Muscle of leg (tissue), 11 donors: Measurements from ENCODE around the gene ELAVL3. TPM values are rescaled to one million over a fixed set of nuclear protein-coding genes. Genes with fewer than 3 reads are reported as not detected.
"Not testable (repeated sequence)": the region's sequence is repeated elsewhere in the genome, so short reads cannot be mapped to it uniquely, and the experiment has no call there.

Experiments
- DNase-seq: peaks from one replicate; pipeline ENCODE4 v3.0.0; 2013
- H3K27ac ChIP-seq: one replicate; pipeline ENCODE4 v1.5.1; 2013; ENCODE audit warnings: mild to moderate bottlenecking, low read length, control low read depth
- H3K27me3 ChIP-seq: one replicate; pipeline ENCODE4 v1.6.1; 2013; ENCODE audit warnings: low read length; ENCODE audit not compliant: control insufficient read depth, insufficient read depth
- H3K36me3 ChIP-seq: one replicate; pipeline ENCODE4 v1.6.1; 2013; ENCODE audit warnings: low read length; ENCODE audit not compliant: control insufficient read depth, insufficient read depth
- H3K4me1 ChIP-seq: one replicate; pipeline ENCODE4 v1.6.1; 2013; ENCODE audit warnings: low read length; ENCODE audit not compliant: control insufficient read depth, insufficient read depth
- H3K4me3 ChIP-seq: one replicate; pipeline ENCODE4 v1.5.1; 2013; ENCODE audit warnings: low read length, control low read depth
- H3K9me3 ChIP-seq: replicated peaks from 2 replicates; pipeline ENCODE4 v1.6.1; 2013; ENCODE audit warnings: low read depth, low read length; ENCODE audit not compliant: control insufficient read depth
- WGBS: methylation state at CpG from one replicate; pipeline ENCODE4 v1.1.5; 2013; ENCODE audit warnings: missing lambda C conversion rate; ENCODE audit not compliant: insufficient coverage; 5-methylcytosine and 5-hydroxymethylcytosine counted together
- polyA plus RNA-seq, 8 donors: library from polyadenylated mRNA; unstranded; fragments of 120-200 nt; gene quantifications; one replicate each; pipeline versions ENCODE4 v1.2.1 to v1.2.3, GENCODE V29; 2013; ENCODE audit warnings: inconsistent platforms in 1 of 8, low replicate concordance in 1 of 8; ENCODE audit not compliant: insufficient read length in 8 of 8, insufficient read depth in 1 of 8
- total RNA-seq: library from RNA; stranded (reverse); fragments of 120-200 nt; gene quantifications from one replicate; pipeline ENCODE4 v1.2.4, GENCODE V29; 2013

Gene ELAVL3
- total and polyA plus RNA-seq, 9 donors, result 0.05 to 0.16 (median 0.09) TPM; not detected in 2

DNA sequence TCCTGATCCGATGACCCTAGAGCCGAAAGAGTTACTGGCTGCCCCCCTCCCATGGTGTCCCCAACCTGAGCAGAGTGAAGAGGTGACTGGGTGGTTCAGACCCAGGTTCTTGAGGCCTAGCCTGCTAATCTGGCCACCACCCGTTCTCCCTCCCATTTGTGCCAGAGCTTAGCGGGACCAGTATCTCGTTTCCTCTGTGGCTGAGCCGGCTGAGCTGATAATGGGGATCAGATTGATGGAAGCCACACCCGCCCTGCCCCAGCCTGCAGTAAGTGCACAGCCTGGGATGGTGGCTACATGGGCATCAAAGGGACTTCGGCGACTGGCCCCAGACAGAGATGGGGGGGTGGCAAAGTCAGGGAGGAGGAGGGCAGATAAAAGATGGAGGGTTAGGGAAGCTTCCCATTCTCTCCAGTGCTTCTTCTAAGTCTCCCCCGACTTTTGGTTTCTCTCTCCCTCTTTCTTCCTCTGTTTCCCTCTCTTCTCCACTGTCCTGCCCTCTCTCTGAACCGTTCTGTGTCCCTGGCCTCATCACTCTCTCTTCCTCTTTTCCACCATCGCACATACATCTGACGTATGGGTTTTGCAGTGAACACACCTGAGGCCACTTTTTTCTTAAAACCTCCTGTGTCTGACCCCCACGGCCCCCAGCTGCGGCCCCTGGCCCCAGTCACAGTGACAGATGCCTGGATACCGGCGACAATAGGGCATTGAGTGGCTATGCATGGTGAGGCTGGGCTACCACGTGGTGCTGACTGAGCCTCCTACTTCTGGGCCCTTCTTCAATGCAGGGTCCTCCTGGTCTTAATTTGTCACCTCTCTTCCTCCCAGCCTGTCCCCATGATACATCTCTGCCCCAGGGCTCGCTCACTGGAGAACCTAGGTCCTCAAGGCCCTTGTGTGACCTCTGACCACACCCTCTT lies 2.4 kb downstream of the ELAVL3 start:
- Histone ChIP-seq H3K9me3 (no peaks in the 10 kb centered on the region), H3K4me1 (peaks cover 25% of the 10 kb centered on the region), H3K4me3 (no peak overlapping the region), H3K36me3 (no peaks in the 10 kb centered on the region), H3K27me3 (peaks cover 64% of the 10 kb centered on the region), H3K27ac (no peak overlapping the region)
- WGBS, result 57% methylated on average over 8 of the region's 19 CpGs
- no peak for DNase-seq

DNA sequence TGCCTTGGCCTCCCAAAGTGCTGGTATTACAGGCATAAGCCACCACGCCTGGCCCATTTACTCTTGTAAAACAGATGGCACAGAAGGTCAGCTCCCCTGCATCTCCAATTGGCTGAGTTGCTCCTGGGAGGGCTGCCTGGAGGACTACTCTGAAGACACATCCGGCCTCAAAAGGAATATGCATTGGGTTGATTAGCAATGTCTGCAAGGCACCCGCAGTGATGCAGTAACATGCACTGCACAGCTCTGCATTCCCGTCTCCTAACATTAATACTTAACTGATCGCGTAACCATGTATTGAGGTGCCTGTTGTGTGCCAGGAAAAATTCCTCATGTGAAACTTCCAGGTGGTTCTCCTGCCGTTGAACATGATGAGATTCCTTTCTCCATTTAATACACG lies 5.0 kb downstream of the ELAVL3 start:
- DNase-seq, result no peak
- Histone ChIP-seq H3K9me3 (no peaks in the 10 kb centered on the region), H3K4me3 (no peak overlapping the region), H3K4me1 (peaks cover 9% of the 10 kb centered on the region), H3K27ac (no peak overlapping the region), H3K36me3 (no peaks in the 10 kb centered on the region), H3K27me3 (peaks cover 40% of the 10 kb centered on the region)
- WGBS, result 46% methylated on average over 2 of the region's 8 CpGs

DNA sequence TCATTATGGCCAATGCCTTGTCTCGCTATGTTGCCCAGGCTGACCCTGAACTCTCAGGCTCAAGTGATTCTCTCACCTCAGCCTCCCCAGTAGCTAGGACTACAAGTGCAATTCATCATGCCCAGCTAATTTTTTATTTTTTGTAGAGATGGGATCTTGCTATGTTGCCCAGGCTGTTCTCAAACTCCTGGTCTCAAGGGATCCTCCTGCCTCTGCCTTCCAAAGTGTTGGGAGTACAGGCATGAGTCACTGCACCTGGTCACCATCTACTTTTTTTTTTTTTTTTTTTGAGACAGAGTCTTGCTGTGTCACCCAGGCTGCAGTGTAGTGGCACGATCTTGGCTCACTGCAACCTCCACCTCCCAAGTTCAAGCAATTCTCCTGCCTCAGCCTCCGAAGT lies 5.5 kb downstream of the ELAVL3 start:
- WGBS, result 100% methylated on average over 1 of the region's 3 CpGs
- H3K27me3 ChIP-seq, result peaks cover 35% of the 10 kb centered on the region
- H3K4me1 ChIP-seq, H3K27ac ChIP-seq, H3K4me3 ChIP-seq, DNase-seq, H3K9me3 ChIP-seq, H3K36me3 ChIP-seq: not testable (repeated sequence)

DNA sequence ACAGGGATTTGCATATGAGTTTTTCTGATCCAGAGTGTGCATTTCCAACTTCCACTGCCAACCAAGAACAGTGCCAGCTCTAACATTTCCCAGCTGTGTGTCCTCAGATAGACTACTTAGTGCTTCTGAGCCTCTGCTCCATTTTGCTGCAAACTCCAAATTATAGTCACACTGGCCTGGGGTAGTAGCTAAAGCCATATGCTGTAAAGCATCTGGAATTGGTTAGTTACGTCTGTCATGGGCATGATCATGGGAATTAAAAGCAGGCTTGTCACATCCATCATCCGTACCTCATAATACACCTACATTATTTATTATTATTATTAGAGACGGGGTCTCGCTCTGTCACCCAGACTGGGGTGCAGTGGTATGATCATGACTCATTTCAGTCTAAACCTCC lies 7.1 kb downstream of the ELAVL3 start:
- H3K4me3 ChIP-seq, result no peak overlapping the region
- DNase-seq, result no peak
- peaks cover 20% of the 10 kb centered on the region for H3K27me3 ChIP-seq
- no CpG with 5 or more reads among the region's 4 CpGs for WGBS
- no peak overlapping the region for H3K27ac ChIP-seq
- H3K4me1 ChIP-seq, result no peaks in the 10 kb centered on the region
- no peaks in the 10 kb centered on the region for H3K9me3 ChIP-seq
- H3K36me3 ChIP-seq, result no peaks in the 10 kb centered on the region

DNA sequence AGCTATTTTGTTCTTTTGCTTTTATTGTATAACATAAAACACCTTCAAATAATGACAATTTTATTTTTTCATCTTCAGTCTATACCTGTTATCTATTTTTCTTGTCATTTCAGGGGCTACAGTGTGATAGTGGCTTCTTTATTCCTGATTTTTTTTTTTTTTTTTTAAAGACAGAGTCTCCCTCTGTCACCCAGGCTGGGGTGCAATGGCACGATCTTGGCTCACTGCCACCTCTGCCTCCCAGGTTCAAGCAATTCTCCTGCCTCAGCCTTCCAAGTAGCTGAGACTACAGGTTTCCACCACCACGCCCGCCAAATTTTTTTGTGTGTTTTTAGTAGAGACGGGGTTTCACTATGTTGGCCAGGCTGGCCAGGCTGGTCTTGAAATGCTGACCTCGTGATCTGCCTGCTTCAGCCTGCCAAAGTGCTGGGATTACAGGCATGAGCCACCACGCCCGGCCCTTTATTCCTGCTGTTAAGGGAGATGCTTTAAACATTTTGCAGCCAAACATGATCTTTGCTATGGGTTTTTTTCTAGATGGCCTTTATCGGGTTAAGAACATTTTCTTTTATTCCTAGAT lies 12.5 kb downstream of the ELAVL3 start:
- not testable (repeated sequence) for DNase-seq, H3K9me3 ChIP-seq, H3K4me1 ChIP-seq, H3K27me3 ChIP-seq, H3K4me3 ChIP-seq, H3K27ac ChIP-seq, H3K36me3 ChIP-seq
- WGBS, result 30% methylated on average over 2 of the region's 8 CpGs

DNA sequence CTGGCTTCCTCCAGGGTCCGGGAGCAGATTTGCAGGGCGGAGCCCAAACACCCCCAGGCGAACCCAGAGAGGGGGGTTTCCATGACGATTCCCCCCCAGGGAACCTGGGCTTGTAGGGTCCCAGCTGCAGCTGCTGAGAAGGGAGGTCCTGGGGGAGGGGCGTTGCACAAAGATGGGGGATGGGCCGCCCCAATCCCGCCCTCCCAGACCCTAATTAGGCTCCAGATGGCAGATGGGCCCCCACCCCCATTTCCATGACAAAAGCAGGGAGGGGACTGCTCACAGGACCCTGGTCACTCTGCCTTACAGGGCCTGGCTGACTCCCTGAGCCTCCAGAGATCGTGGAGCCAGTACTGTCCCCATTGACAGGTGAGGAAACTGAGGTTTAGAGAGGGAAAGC lies 15.2 kb downstream of the ELAVL3 start:
- 13% methylated on average over 4 of the region's 8 CpGs for WGBS
- DNase-seq, result no peak

DNA sequence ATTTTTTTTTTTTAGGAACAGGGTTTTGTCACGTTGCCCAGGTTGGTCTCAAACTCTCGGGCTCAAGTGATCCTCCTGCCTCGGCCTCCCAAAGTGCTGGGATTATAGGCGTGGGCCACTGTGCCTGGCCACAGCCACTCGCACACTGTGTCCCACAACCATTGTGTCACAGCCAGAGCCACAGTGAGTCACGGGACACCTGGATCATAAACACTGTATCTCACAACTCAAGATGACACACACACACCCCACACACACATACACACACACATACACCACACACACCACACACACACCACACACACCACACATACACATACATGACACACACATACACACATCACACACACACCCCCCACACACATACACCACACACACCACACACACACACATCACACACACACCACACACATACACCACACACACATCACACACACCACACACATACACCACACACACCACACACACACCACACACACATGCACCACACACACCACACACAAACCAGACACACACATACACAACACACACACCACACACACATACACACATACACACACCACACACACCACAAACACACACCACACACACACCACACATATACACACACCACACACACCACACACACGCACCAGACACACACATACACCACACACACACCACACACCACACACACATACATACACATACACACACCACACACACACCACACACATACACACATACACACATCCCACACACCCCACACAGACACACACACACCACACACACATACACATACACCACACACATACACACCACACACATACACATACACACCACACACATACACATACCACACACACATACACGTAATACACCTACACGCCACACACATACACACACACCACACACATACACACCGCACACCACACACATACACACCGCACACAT lies 16.2 kb downstream of the ELAVL3 start:
- no peaks in the 10 kb centered on the region for H3K9me3 ChIP-seq
- no peaks in the 10 kb centered on the region for H3K36me3 ChIP-seq
- DNase-seq, result no peak
- no peaks in the 10 kb centered on the region for H3K27me3 ChIP-seq
- H3K4me3 ChIP-seq, result no peak overlapping the region
- no peaks in the 10 kb centered on the region for H3K4me1 ChIP-seq
- 81% methylated on average over 10 of the region's 11 CpGs for WGBS
- no peak overlapping the region for H3K27ac ChIP-seq

More for the DNA sequence above, 15.2 kb downstream of the ELAVL3 start:
- H3K36me3 ChIP-seq, result no peaks in the 10 kb centered on the region
- no peak overlapping the region for H3K27ac ChIP-seq
- H3K9me3 ChIP-seq, result no peaks in the 10 kb centered on the region
- no peaks in the 10 kb centered on the region for H3K4me1 ChIP-seq
- no peaks in the 10 kb centered on the region for H3K27me3 ChIP-seq
- H3K4me3 ChIP-seq, result no peak overlapping the region

DNA sequence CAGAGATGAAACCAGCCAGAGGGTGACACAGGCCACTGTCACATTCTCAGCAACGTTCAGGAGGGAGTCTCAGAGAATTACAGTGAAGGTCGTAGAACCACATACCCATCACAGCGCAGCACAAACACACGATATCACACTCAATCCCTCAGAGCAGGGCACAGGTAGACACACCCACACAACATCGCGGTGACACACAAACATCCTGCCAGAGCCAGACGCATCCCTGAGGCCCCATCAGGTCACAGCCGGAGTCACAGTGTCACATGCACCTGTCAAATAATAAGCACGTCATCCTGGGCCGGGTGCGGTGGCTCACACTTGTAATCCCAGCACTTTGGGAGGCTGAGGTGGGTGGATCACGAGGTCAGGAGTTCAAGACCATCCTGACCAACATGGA lies 17.5 kb downstream of the ELAVL3 start:
- no peak overlapping the region for H3K4me3 ChIP-seq
- no peak overlapping the region for H3K27ac ChIP-seq
- no peaks in the 10 kb centered on the region for H3K36me3 ChIP-seq
- WGBS, result 60% methylated on average over 8 of the region's 12 CpGs
- H3K4me1 ChIP-seq, result no peaks in the 10 kb centered on the region
- no peak for DNase-seq
- no peaks in the 10 kb centered on the region for H3K9me3 ChIP-seq
- H3K27me3 ChIP-seq, result peaks cover 1% of the 10 kb centered on the region

DNA sequence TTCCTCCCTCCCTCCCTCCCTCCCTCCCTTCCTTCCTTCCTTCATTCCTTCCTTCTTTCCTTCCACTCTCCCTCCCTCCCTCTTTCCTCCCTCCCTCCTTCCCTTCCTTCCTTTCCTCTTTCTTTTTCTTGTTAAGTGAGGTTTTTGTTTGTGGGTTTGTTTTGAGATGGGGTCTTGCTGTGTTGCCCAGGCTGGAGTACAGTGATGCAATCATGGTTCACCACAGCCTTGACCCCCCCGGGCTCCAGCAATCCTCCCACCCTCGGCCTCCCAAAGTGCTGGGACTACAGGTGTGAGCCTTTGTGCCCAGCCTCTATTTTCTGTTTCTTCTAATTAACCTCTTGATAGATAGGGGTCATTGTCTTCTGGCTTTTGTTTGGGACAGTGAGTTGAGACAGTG lies 19.4 kb downstream of the ELAVL3 start:
- 83% methylated on average over 1 of the region's 2 CpGs for WGBS
- H3K27me3 ChIP-seq, result peaks cover 2% of the 10 kb centered on the region
- H3K27ac ChIP-seq, result no peak overlapping the region
- H3K36me3 ChIP-seq, result no peaks in the 10 kb centered on the region
- H3K9me3 ChIP-seq, result no peaks in the 10 kb centered on the region
- DNase-seq, result no peak
- no peak overlapping the region for H3K4me3 ChIP-seq
- no peaks in the 10 kb centered on the region for H3K4me1 ChIP-seq

DNA sequence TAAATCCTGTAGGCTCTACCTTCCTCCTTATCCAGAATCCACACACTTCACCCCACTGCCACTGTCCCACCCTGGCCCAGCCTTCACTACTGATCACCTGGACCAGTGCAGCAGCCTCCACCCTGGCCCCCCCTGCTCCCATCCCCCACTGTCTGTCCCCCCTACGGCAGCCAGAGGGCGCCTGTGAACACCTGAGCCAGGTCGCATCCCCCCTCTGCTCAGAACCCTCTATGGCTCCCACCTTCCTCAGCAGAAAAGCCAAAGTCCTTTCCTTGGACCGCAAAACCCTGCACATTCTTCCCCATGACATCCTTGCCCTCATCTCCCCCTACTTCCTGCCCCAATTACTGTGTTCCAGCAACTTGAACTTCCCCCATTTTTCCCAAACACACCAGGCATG lies 20.6 kb downstream of the ELAVL3 start:
- no peak for DNase-seq
- H3K9me3 ChIP-seq, result no peaks in the 10 kb centered on the region
- no peaks in the 10 kb centered on the region for H3K4me1 ChIP-seq
- no peak overlapping the region for H3K27ac ChIP-seq
- H3K36me3 ChIP-seq, result no peaks in the 10 kb centered on the region
- H3K27me3 ChIP-seq, result peaks cover 2% of the 10 kb centered on the region
- WGBS, result 59% methylated on average over 4 of the region's 4 CpGs
- no peak overlapping the region for H3K4me3 ChIP-seq
